GM18517 (cell line): ENCODE results near the gene ARPC2.

ENCODE experiments used
- ATAC-seq: cut with Tn5 transposase; IDR thresholded peaks from one replicate; pipeline ENCODE4 v1.9.1; 2021; ENCODE audit warnings: mild to moderate bottlenecking, moderate library complexity; ENCODE audit not compliant: unreplicated experiment

ARPC2 gene

DNA sequence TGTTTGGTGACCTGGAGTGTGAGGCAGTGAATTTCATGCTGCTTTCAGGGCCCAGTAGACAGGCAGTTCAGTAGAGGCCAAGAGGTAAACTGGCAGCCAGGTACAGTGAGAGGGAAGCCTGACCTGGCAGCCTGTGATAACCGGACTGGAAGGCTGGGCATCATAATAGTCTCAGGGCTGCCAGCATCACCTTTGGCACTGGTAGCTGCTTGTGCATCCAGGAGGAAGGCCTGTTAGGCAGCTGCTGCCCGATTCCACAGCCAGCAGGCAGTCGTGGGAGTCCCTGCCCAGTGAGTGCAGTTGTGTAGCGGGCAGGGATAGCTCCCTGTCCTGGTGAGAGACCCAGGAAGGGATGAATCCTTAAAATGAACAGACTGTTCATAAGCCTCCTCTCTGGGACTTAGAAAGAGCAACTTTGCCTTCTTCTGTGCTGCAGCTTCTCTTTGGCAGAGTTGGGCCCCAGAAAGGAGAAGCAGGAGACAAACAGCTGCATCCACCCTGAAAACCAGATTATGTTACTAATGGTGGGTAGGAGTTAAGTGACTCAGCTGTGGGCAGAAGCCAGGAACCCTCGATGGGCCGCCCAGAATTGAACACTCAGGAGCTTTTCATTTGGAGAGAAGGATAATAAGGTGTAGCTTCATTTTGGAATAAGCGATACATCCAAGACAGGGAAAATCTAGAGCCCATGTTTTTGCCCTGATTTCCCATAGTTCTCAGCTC, 35.7 kb downstream of the ARPC2 start:
- ATAC-seq = no peak

DNA sequence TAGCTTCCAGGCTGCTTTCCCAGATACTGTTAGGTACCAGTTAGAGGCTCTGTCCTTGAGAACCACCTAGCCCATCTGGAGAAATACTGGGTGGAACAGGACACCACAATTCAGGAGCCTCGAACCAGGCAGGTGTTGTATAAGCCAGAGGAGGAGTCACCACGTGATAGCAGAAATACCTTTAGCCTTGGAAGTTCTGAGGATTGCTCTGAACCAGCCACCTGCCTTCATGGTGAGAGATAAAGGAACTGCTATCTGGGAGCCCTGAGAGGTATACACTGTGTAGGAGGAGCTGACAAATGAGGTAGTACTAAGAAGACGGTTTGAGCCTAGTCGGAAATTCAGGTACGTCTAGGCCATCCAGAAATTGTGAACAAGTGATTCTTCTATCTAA, 36.2 kb downstream of the ARPC2 start:
- no peak for ATAC-seq

DNA sequence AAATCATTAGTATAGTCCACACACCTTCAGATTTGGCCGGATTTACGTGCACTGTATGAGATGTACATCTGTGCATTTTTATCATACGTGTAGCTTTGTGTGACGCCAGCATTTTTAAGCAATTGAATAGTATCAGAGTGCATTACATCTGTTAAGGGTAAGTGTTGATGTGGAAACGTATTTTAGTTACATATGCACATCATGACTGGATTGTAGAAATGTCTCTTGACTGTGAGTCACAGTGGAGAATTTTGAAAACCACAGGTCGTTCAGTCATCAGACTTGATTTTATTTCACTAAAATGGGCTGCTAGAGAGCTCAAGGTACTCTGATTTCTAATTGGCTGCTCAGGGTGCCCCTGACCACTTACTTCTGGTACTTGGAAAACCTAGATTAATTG, 38.5 kb downstream of the ARPC2 start:
- ATAC-seq = no peak

DNA sequence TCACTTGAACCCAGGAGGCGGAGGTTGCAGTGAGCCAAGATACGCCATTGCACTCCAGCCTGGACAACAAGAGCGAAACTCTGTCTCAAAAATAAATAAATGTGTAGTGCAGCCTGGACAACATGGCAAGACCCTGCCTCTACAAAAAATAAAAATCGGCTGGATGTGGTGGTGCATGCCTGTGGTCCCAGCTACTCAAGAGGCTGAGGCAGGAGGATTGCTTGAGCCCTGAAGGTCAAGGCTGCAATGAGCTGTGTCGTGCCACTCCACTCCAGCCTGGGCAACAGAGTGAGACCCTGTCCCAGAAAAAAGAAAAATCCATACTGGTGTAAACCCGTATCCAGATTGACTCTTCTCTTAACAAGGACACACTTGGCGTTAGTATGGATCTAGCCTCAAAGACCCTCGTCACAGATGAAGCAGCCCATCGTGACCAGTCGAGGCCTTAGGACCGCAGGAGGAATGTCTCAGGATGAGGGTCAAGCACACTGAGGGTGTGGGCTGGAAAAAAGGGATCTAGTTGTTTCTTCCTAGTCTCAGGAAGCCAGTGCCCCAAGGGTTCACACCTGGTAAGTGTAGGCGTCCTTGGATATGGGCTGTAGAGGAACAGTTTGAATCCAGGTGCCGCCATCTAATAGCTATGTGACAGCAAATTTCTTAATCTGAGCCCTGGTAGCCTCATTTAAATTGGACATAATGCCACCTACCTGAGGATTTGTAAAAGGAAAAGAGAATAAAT, 39.8 kb downstream of the ARPC2 start:
- no peak for ATAC-seq

DNA sequence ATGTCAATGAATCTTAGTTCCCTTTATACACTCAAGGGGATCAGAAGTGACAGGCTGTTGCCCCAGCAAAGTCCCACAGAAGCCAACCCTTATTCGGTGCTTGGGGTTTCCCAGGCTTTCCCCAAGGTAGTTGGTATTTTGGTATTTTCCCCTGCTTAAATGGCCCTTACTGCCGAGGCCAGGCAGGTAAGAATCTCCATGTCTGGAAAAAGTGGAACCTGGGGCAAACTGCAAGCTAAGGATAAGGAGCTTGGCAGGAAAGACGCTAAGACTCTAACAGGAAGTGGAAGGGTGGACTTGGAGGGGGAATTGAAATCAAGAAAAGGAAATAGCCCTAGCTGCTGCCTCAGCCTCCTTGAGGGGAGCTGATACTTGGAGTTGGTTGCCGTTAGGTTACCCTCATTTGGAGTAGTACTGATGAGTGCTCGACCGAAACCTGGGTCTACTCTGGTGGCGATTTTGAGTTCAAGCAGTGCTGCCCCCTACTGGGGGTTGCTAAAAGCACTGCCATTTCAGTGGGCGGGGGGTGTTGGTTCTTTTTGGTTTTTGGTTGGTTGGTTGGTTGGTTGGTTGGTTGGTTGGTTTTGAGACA, 40.5 kb downstream of the ARPC2 start:
- peak; percentile 57 for ATAC-seq

DNA sequence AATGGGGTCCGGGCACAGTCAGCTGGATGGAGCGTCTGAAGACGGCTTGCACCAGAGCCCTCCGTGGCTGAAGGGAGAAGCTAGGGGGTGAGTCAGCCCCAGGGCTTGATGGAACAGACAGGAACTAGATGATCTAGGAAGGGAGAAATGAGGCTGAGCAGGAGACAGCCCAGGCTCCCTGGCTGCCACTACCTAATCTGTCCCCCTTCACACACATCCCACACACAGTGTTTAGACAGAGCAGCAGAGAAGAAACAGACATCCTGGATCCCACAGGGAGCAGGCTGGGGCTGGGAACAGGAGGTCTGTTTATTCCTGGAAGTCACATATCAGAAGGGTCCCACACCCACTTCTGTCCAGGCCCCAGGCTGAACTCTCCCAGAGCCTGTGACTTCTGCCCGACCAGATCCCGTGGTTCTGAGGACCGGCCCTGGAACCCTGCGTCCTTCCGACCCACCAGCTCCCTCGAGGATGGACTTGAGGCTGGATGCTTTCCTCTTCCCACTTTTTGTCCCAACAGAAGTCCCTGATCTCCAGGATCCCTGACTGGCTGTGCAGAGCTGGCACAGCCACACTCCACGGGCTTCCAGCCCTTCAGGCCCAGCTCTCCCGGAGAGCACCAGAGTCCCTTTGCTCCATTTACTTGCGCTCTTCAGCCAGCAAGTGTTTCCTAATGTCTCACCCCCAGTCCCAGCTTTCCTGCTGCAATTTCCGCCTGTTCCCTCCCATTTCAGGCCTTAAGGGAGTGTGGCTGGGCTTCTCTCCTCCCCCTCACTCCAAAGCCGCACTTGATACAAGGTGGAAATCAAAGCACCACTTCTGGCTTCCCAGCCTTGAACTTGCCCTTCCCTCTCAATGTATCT, 42.3 kb downstream of the ARPC2 start:
- no peak for ATAC-seq

DNA sequence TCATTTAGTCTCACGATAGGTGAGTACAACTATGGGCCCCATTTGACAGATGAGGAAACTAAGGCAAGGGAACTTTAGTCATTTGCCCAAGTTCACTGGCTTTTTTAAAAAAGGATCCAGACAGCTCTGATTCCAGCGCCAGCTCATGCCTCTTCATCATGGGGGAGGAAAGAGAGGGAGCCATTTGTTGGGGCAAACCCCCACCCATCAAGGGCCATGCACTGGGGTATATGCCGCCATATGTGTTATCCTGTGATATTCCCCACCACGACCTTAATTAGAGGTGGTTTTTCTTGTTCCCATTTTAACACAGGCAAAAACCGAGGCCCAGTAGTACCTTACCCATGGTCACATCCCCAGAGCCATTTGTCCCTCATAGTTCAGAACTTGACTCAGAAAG, 43.2 kb downstream of the ARPC2 start:
- ATAC-seq = no peak

DNA sequence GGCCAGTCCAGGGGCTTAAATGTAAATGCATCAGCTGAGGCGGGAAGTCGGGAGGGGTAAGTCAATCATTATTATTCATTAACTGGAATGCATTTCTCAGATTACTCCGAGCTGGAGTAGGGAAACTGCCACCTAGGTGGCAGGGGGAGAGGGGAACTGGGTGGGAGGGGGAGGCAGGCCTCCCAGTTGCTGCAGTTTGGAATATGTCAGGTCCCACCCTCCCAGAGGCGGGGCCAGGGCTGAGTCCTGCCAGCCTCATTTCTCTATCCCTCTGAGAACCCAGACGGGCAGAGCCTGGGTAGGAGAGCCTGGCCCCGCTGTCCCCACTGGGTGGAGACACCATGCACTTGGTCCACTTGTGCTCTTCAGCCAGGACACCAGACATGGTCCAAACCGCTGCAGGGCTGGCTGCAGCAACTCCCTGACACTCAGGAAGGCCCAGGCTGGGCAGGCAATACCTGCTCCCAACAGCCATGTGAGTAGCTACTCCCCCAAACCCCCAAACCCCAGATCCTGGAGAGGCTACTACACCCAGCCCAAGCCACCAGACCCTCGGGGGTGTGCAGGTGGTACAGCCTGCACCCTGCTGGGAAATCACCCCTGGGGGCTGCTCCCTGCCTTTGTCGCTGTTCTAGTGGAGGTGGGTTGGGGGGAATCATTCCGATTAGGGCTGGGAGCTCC, 43.9 kb downstream of the ARPC2 start, which contains the start of gene GPBAR1:
TSS of gene GPBAR1 (plus strand) at position 274 of the 681 bp plus-strand sequence. CDS start 1,710 bp downstream, outside the sequence.
- no peak for ATAC-seq

DNA sequence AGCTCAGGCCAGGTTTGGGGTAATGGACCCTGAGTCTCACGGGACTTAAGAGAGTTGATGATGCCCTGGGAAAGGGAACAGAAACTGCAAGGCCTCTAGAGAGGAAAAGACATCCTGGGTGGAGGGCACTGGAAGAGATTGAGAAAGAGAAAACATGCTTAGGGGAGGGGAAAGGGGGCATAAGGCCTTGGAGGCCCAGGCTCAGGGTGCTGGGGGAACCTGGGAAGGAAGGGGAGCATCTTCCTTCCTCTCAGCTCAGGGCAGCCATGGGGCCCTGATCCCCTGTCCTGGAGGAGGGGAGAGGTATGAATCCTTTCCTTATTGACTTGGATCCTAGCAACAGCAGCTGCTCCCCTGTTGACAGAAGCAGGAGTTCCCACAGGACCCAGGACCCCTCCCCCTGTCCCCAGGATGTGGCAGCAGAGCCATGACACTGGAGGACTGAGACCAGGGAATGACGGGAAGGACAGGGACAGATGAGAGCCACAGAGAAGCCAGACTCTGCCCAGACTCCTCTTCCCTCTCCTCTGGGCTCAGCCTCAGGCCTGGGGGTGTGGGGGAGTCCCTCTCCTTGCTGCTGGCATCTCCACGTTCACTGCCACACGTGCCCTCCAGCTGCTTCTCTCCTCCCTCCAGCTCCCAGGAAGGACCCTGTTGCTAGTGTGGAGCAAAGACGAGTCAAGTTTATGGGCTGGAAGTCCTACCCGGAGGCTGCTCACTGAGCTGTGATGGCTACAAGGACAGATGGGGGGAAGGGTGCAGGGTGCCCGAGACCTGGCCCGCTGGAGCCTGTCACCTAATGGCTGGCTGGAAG, 44.6 kb downstream of the ARPC2 start:
- ATAC-seq = no peak

DNA sequence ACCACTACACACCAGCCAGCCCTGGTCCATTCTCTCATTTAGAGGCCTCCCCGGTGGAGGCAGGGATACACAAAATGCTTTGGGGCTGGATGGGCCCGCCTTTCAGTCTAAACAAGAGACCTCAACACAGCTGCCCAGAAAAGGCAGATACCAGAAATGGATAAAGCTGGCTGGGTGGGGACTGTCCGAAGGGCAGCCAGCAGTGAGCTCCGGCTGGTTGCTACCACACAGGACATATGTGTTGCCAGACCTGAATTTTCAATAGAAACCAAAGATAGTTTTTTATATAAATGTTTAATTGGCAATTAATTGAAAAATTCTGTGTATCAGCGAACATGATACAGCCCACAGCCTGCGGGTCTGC, 45.2 kb downstream of the ARPC2 start:
- ATAC-seq = no peak

DNA sequence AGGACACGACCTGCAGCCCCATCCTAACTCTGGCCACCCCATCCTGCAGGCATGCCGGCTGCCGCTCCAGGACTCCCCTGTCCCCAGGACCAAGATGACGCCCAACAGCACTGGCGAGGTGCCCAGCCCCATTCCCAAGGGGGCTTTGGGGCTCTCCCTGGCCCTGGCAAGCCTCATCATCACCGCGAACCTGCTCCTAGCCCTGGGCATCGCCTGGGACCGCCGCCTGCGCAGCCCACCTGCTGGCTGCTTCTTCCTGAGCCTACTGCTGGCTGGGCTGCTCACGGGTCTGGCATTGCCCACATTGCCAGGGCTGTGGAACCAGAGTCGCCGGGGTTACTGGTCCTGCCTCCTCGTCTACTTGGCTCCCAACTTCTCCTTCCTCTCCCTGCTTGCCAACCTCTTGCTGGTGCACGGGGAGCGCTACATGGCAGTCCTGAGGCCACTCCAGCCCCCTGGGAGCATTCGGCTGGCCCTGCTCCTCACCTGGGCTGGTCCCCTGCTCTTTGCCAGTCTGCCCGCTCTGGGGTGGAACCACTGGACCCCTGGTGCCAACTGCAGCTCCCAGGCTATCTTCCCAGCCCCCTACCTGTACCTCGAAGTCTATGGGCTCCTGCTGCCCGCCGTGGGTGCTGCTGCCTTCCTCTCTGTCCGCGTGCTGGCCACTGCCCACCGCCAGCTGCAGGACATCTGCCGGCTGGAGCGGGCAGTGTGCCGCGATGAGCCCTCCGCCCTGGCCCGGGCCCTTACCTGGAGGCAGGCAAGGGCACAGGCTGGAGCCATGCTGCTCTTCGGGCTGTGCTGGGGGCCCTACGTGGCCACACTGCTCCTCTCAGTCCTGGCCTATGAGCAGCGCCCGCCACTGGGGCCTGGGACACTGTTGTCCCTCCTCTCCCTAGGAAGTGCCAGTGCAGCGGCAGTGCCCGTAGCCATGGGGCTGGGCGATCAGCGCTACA, 45.9 kb downstream of the ARPC2 start:
- no peak for ATAC-seq

DNA sequence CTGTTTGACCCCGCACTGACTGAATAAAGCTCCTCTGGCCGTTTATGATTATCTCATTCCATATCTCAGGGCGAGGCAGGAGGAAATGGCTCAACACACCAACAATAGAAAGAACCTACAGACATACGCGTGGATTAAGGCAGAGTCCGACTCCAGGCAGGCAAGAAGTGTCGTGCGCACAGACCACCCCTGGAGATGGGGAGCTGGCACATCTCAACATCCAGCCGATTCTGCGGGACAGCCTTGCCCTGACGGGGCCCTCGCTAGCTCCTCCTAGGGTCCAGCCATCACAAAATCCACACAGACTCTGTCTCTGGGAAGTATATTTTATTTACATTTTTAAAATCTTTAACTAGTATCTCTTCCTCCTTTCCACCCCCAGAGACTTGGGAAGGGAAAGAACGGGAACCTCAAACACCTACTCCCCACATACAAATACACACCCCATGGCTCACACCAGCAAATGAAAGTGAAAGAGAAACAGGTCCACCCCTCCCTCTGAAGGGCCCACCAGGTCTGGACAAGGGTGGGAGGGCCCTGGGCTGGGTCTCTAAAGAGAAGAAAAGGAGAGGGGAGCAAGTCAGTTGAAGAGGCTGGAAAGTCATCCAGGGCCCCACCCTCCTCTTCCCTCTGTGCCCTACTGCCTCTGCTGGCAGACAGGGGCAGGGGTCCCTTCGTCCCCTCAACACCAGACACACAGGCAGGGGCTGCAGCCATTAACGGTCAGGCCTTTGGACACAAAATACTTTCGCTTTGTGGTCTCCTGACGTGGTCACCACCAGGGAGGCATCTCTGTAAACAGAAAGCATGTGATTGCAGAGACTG, 47.0 kb downstream of the ARPC2 start:
- ATAC-seq = no peak

DNA sequence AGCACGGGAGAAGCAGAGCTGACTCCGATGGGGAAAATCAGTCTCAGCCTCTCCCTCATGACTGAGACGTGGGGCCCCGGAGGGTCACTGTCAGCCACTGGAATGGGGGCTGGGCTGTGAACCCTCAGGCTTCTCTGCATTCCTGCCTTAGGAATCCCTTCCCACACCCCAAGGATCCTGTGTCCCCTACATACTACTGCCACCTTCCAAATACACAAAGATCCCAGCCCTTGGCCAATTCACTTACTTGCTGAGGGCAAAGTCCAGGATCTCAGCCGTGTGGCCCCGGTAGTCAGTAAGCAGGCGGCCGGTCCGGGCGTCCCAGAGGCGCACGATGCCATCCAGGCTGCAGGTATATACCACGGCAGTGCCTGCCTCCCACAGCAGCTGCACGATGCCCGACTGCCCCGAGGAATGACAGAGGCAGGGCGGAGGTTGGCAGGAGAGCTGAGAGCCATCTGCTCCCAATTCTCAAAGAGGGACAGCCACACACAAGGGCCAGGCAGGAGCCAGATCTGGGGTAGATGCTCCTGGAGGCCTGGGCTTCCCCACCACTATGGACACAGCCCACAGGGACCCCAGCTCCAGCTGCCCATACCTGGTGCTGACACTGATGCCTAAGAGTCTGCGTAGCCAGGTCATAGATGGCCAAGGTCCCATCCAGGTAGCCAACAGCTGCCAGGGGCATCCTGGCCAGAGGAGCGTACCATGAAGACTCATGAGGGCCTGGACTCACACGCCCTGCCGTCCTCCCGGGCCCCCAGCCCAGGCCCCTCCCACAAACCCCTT, 48.0 kb downstream of the ARPC2 start:
- ATAC-seq = no peak

DNA sequence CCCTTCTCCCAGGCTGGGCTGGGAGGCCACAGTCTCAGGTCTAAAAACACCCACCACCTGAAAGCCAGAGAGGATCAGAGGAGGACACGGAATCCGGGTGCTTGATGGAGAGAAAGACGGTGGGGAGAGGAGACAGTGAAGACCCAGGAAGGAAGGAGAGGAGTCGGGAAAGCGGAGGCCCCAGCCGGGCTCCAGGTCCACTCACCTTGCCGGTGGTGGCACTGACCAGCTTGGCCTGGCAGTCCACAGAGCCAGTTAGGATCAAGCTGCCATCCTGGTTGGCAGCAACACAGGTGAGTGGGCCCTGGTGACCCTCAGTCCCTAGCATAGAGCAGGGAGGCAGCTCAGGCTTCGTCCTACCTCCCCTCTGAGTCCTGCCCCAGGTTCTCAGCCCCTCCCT, 48.6 kb downstream of the ARPC2 start:
- ATAC-seq = no peak

DNA sequence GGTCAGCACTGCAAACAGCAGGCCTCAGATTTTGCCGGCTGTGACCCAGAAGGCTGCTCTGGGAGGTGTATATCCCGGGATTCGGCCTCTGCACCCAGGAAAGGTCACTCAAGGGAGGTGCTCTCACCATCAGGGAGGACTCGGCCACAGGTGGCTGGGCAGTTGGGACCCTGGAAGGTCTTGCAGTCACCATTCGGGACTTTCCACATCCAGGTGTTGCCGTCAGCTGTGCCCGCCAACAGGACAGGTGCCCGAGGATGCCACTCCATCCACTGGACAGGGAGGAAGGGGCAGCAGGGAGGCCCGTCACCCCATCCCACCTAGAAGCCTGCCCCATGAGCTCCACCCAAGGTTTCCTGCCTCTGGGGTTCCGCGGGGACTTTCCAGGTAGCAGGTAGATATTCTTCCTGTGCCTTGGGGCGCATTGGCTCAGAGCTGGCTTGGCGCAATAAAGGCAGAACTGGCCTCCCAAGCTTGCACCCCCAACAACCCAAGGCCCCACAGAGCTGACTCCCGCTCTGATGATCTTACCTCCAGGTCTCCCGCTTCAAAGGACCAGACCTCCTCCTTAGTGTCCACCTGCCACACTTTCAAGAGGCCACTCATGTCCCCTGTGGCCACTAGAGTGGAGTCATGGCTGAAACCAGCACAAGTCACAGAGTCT, 49.5 kb downstream of the ARPC2 start:
- no peak for ATAC-seq

DNA sequence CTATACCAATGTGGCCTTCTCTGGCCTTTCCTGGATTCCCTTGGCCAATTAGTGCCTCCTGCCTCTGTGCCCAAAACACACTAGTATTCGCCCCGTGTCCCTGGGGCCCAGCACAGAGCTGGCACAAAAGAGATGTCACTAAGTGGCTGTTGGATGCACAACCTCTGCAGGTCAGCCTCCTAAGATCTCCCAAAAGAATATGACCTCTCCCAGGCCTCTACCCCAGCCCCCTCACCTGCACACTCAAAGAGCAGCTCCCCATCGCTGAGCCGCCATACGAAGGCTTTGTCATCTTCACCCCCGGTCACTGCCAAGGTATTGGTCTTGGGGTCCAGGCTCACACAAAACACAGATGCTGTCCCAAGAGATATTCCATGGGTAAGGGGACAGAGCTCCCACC, 50.3 kb downstream of the ARPC2 start:
- ATAC-seq = no peak
